Fibroblast of pulmonary artery (primary cell): ENCODE results near the gene TRPM5.

Source experiments
- DNase-seq: peaks from one replicate; pipeline ENCODE4 v3.0.0-alpha.2; 2010; ENCODE audit warnings: low read depth
- H3K4me3 ChIP-seq: replicated peaks from 2 replicates; pipeline ENCODE4 v1.5.1; 2011; ENCODE audit warnings: low read depth, mild to moderate bottlenecking, control low read depth, low read length, moderate library complexity
- TF ChIP-seq, protein P1 (sequence below): IDR thresholded peaks from 2 replicates; pipeline ENCODE4 v1.5.1; 2011; ENCODE audit warnings: mild to moderate bottlenecking, control low read depth, low read length, inconsistent platforms; ENCODE audit errors: missing control alignments

The TRPM5 gene

DNA sequence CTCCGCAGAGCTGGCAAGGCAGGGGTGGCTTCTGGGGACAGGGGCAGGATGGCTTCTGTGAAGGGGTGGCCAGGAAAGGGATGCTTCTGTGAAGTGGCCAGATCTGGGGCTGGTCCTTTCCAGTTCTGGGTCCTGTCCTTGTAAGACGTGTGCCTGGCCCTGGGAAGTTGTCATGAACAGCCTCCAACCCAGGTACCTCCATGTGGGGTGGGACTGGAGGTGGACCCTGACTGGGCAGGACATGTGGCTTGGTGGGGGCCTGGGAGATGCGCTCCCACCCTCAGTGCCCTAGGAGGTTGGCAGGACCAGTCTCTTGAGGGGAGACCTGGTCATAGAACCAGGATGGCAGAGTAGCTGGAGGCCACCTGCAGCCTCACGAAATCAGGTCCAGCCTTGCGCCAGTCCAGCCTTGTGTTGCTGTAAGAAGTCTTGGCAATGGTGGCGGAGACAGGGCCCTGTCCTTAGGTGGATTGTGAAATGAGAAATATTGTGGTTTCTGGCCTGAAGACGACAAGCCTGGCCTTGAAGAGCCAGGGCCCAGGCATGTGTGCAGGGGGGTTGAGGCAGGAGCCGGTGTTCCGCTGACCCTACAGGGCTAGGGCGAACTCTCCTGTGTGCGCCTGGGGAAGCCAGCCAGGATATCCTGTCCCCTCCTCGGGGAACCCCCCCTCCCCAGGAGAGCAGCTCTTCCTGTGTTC is 3.1 kb upstream of the TRPM5 start:
- DNase-seq: no peak
- H3K4me3 ChIP-seq: no peak overlapping the region
- TF ChIP-seq, protein P1, sequence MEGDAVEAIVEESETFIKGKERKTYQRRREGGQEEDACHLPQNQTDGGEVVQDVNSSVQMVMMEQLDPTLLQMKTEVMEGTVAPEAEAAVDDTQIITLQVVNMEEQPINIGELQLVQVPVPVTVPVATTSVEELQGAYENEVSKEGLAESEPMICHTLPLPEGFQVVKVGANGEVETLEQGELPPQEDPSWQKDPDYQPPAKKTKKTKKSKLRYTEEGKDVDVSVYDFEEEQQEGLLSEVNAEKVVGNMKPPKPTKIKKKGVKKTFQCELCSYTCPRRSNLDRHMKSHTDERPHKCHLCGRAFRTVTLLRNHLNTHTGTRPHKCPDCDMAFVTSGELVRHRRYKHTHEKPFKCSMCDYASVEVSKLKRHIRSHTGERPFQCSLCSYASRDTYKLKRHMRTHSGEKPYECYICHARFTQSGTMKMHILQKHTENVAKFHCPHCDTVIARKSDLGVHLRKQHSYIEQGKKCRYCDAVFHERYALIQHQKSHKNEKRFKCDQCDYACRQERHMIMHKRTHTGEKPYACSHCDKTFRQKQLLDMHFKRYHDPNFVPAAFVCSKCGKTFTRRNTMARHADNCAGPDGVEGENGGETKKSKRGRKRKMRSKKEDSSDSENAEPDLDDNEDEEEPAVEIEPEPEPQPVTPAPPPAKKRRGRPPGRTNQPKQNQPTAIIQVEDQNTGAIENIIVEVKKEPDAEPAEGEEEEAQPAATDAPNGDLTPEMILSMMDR: no peak

DNA sequence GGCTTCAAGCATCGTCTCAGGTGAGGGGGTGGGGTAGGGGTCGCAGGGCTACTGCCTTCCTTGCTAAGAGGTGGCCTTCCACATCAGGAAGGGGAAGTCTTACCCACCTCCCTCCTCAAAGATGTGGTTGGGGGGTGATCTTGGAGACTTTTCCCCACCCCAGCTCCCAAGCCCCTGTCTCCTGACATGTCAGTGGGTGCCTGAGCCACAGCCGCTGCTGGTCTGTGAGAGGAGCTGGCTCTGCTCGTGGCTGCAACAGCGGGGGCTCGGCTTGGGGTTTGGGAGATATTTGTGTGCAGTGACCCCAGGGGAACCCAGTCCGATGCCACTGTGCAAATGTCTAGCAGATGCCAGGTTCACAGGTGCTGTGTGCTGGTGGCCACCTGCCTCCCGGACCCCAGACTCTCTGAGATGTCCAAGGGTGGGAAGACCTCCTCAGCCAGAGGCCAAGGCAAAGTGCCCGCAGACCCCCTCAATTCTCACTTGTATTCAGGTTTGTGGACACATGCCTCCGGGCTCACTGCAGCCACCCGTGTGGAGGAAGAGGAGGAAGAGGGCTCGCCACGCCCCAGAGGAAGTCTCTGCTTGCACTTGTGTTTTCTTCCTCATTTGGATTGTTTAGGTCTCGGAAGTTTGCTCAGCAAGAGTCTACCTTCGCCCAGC is 2.4 kb upstream of the TRPM5 start:
- no peak overlapping the region for H3K4me3 ChIP-seq
- no peak for DNase-seq
- TF ChIP-seq, protein P1: no peak

GRCh38 chr11:2445746-2446551 is 1.6 kb upstream of the TRPM5 start:
- TF ChIP-seq, protein P1: no peak
- no peak for DNase-seq
- no peak overlapping the region for H3K4me3 ChIP-seq

GRCh38 chr11:2444821-2445745 is 769 bp upstream of the TRPM5 start, which contains the start of gene KCNQ1:
Gene KCNQ1 (plus strand): TSS chr11:2445008. CDS start chr11:2445099, 91 bp downstream.
- TF ChIP-seq, protein P1: no peak
- H3K4me3 ChIP-seq: no peak within 1 kb of the TSS
- DNase-seq: no peak

DNA sequence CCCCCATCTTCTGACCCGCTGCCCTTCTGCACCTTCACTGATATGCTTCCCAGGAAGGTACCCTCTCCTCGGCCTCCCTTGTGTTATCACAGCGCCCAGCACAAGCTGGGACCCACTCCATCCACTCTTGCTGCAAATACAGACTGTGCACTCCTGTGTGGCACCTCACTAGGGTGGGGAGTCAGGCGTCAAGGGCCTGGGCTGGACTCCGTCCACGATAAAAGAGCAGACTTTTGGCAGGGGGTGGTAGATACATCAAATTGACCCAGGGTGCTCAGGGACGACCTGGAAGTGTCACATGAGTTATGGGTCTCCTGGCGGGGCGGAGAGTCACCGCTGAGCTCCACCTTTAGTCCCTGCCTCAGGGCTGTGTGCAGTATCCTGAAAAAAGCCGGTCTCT is 908 bp downstream of the TRPM5 start:
- TF ChIP-seq, protein P1: no peak
- DNase-seq: no peak
- H3K4me3 ChIP-seq: no peak overlapping the region

GRCh38 chr11:2442589-2442988 is 1.7 kb downstream of the TRPM5 start:
- DNase-seq: no peak
- TF ChIP-seq, protein P1: no peak
- H3K4me3 ChIP-seq: no peak overlapping the region
